ENCODE data around the gene OR10H3.
A peak's percentile ranks its signal among the peaks of the same experiment; 100 is the strongest.
"Not testable (repeated sequence)": the region's sequence is repeated elsewhere in the genome, so short reads cannot be mapped to it uniquely, and the experiment has no call there.

The OR10H3 gene

DNA sequence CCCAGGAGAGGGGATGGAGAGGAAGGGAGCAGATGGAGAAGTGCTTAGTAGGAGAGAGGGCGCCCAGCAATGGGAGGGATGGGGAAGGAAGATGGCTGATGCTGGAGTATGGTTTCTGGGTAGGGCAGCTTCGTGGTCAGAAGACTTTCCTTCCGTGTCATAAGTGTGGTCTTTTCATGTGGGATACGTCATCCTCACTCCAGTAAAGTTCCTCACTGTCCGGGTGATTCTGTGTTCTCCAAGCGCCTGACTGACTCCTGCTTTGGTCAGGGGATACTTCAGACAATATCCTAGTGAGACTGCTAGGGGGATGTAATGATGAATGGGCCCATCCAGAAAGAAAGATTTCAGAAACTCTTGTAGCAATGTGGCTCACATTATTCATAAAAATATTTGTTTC is 3.9 kb upstream of the OR10H3 start:
- no peaks in the 10 kb centered on the region for H3K36me3 ChIP-seq (ENCODE audit: control insufficient read depth, insufficient read depth, low read length)
- H3K27me3 ChIP-seq (ENCODE audit: control insufficient read depth, insufficient read depth, low read length): no peaks in the 10 kb centered on the region
- no peak overlapping the region for H3K9ac ChIP-seq (ENCODE audit: low read depth, low read length)
- no peak overlapping the region for H3K4me3 ChIP-seq (ENCODE audit: low read depth, low read length)
- no peaks in the 10 kb centered on the region for H3K9me3 ChIP-seq (ENCODE audit: control insufficient read depth, insufficient read depth, low read length)
- H3K4me1 ChIP-seq (ENCODE audit: control insufficient read depth, insufficient read depth, low read length): no peaks in the 10 kb centered on the region

DNA sequence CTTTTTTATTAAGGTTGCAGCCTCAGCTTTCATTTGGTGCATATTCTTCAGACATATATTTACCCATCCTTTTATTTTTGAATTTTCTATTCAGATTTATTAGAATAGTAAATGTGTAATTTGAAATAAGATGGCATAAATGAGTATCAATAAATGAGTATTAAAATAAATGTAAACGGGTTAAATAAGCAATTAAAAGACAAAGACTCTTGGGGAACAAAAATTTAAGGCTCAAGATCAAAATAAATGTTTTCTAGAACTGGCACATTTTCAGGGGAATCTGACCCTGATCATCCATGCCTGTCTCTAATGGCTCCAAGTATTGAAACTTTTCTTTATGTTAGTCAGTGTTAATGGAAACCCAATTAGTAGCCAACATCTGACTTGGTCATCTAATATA is 3.0 kb downstream of the OR10H3 start:
- H3K4me3 ChIP-seq (ENCODE audit: low read depth, low read length): no peak overlapping the region
- H3K36me3 ChIP-seq (ENCODE audit: control insufficient read depth, insufficient read depth, low read length): no peaks in the 10 kb centered on the region
- H3K9ac ChIP-seq (ENCODE audit: low read depth, low read length): no peak overlapping the region
- peaks cover 5% of the 10 kb centered on the region for H3K9me3 ChIP-seq (ENCODE audit: control insufficient read depth, insufficient read depth, low read length)
- H3K4me1 ChIP-seq (ENCODE audit: control insufficient read depth, insufficient read depth, low read length): no peaks in the 10 kb centered on the region
- H3K27me3 ChIP-seq (ENCODE audit: control insufficient read depth, insufficient read depth, low read length): no peaks in the 10 kb centered on the region

DNA sequence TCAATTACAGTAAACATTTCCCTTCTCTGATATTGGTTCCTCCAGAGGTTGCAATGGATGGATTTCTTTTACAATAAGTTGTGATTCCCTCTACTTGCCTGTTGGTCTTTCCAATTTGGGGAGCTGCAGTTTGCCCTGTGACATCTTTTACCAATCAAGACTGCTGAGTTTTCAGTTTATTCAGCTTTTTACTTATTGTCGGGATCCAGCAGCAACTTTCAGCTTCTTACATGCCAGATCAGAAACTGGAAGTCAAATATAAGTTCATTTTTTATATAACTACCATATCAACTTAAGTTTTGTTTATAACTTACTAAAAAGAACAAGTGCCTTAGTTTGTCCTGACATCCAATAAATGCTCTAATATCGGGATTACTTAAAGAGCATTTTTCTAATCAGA is 10.5 kb downstream of the OR10H3 start:
- H3K4me1 ChIP-seq (ENCODE audit: control insufficient read depth, insufficient read depth, low read length): no peaks in the 10 kb centered on the region
- H3K4me3 ChIP-seq (ENCODE audit: low read depth, low read length): no peak overlapping the region
- no peaks in the 10 kb centered on the region for H3K9me3 ChIP-seq (ENCODE audit: control insufficient read depth, insufficient read depth, low read length)
- H3K36me3 ChIP-seq (ENCODE audit: control insufficient read depth, insufficient read depth, low read length): no peaks in the 10 kb centered on the region
- peaks cover 13% of the 10 kb centered on the region for H3K27me3 ChIP-seq (ENCODE audit: control insufficient read depth, insufficient read depth, low read length)
- H3K9ac ChIP-seq (ENCODE audit: low read depth, low read length): no peak overlapping the region

DNA sequence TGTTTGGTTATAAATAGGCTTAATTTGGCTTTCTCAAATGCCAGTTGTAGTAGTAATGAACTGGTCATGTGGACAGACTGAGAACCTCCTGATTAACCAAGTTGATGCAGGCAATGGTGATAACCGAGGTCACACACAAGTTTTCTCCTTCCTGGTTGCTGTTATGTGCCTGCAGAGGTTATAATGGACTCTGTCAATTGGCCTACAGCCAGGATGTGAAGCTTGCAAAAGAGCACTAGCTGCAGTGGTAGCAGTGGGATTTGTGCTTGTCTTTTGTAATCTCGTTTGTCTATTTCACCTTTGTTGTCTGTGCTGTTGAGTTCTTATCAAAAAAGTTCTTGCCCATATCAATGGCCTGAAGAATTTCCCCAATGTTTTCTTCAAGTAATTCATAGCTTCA is 20.6 kb downstream of the OR10H3 start:
- no peaks in the 10 kb centered on the region for H3K9me3 ChIP-seq (ENCODE audit: control insufficient read depth, insufficient read depth, low read length)
- H3K4me1 ChIP-seq (ENCODE audit: control insufficient read depth, insufficient read depth, low read length): no peaks in the 10 kb centered on the region
- H3K27me3 ChIP-seq (ENCODE audit: control insufficient read depth, insufficient read depth, low read length): peaks cover 20% of the 10 kb centered on the region

DNA sequence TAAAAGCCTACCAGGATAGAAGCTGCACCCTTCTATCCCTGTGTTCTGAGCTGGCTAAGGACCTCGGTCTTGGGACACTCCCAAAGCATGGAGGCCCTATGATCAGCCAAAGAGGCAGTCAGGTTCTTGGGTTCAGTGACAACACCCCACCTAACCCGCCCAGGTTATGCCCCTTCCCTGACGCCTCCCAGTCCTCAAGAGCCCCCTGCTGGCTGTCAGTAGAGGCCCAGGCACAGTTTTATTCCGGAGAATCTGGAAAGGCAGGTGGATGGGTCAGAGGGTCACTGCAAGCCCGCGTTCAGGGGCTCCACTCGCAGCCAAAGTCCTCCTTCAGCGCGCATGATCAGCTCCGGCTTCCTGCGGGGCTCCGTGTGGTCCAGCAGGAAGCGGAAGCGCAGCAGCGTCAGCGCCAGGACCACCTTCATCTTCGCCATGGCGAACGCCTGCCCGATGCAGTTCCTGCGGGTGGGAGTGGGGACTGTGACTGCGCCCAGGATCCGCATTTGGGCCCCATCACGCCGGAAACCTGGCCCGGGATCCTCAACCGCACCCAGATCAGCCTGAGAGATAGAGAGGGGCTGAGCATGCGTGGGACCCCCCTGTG is 22.3 kb downstream of the OR10H3 start:
- Histone ChIP-seq H3K9me3 (ENCODE audit: control insufficient read depth, insufficient read depth, low read length) (no peaks in the 10 kb centered on the region), H3K27me3 (ENCODE audit: control insufficient read depth, insufficient read depth, low read length) (peaks cover 20% of the 10 kb centered on the region), H3K9ac (ENCODE audit: low read depth, low read length) (peak overlapping the region; percentile 37), H3K36me3 (ENCODE audit: control insufficient read depth, insufficient read depth, low read length) (no peaks in the 10 kb centered on the region), H3K4me3 (ENCODE audit: low read depth, low read length) (peak overlapping the region; percentile 45), H3K4me1 (ENCODE audit: control insufficient read depth, insufficient read depth, low read length) (no peaks in the 10 kb centered on the region)

More for the DNA sequence above, 20.6 kb downstream of the OR10H3 start:
- H3K9ac ChIP-seq (ENCODE audit: low read depth, low read length): no peak overlapping the region
- H3K36me3 ChIP-seq (ENCODE audit: control insufficient read depth, insufficient read depth, low read length): no peaks in the 10 kb centered on the region
- no peak overlapping the region for H3K4me3 ChIP-seq (ENCODE audit: low read depth, low read length)

DNA sequence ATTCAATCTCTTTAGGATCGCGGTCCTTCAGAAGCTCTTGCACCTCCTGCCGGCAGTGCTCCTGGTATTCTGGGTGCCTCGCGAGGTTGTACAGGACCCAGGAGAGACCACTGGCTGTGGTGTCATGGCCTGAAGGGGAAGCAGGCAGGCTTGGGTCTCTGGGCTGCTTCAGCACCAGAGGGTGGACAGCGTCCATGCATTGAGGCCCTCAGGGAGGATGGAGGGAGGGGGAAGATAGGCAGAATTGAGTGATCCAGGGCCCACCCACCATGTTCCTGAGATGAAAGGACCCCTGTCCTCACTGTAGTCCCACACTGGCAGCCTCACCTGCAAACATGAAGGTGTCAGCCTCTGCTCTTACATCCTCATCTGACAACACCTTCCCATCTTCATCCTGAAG is 31.8 kb downstream of the OR10H3 start:
- no peak overlapping the region for H3K9ac ChIP-seq (ENCODE audit: low read depth, low read length)
- no peaks in the 10 kb centered on the region for H3K9me3 ChIP-seq (ENCODE audit: control insufficient read depth, insufficient read depth, low read length)
- H3K36me3 ChIP-seq (ENCODE audit: control insufficient read depth, insufficient read depth, low read length): no peaks in the 10 kb centered on the region
- no peak overlapping the region for H3K4me3 ChIP-seq (ENCODE audit: low read depth, low read length)
- peaks cover 3% of the 10 kb centered on the region for H3K27me3 ChIP-seq (ENCODE audit: control insufficient read depth, insufficient read depth, low read length)
- H3K4me1 ChIP-seq (ENCODE audit: control insufficient read depth, insufficient read depth, low read length): no peaks in the 10 kb centered on the region

DNA sequence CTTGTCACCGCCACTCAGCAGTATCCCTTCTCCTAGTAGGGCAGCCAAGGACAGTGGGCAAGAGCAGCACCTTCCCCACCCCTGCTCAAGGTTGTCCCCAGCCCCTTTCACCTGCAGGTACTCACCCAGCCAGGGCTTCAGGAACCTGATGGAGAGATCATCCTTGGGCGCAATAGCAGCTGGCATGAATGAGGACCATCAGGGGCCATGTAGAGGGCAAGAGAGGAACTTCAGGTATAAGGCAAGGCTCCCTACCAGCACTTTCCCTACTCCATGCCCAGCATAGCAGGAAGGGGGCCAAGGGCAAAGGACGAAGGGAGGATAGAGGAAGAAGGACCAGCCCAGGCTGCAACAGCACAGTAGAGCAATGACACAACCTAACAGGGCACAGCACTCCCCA is 36.4 kb downstream of the OR10H3 start:
- H3K36me3 ChIP-seq (ENCODE audit: control insufficient read depth, insufficient read depth, low read length); H3K9me3 ChIP-seq (ENCODE audit: control insufficient read depth, insufficient read depth, low read length); H3K9ac ChIP-seq (ENCODE audit: low read depth, low read length); H3K4me1 ChIP-seq (ENCODE audit: control insufficient read depth, insufficient read depth, low read length); H3K27me3 ChIP-seq (ENCODE audit: control insufficient read depth, insufficient read depth, low read length); H3K4me3 ChIP-seq (ENCODE audit: low read depth, low read length): not testable (repeated sequence)

DNA sequence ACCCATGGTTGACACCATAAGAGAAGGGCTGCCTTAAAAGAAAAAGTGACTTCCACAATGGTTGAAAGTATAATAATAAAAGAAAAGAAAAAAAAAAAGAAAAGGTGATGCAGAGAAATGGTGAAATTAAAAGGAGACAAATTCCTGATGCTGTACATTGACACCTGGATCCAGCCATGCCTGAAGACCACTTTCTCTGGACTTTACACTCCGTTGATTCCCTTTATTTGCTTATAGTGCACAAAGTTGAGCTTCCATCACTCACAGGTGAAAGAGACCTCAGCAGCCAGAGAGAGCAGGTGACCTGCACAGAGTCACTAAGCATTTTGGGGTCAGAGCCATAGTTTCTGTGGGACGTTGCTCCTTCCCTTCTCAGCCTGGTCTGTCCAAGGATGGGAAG is 37.5 kb downstream of the OR10H3 start:
- H3K4me1 ChIP-seq (ENCODE audit: control insufficient read depth, insufficient read depth, low read length): no peaks in the 10 kb centered on the region
- no peak overlapping the region for H3K9ac ChIP-seq (ENCODE audit: low read depth, low read length)
- H3K4me3 ChIP-seq (ENCODE audit: low read depth, low read length): no peak overlapping the region
- peaks cover 3% of the 10 kb centered on the region for H3K27me3 ChIP-seq (ENCODE audit: control insufficient read depth, insufficient read depth, low read length)
- H3K9me3 ChIP-seq (ENCODE audit: control insufficient read depth, insufficient read depth, low read length): no peaks in the 10 kb centered on the region
- H3K36me3 ChIP-seq (ENCODE audit: control insufficient read depth, insufficient read depth, low read length): no peaks in the 10 kb centered on the region

DNA sequence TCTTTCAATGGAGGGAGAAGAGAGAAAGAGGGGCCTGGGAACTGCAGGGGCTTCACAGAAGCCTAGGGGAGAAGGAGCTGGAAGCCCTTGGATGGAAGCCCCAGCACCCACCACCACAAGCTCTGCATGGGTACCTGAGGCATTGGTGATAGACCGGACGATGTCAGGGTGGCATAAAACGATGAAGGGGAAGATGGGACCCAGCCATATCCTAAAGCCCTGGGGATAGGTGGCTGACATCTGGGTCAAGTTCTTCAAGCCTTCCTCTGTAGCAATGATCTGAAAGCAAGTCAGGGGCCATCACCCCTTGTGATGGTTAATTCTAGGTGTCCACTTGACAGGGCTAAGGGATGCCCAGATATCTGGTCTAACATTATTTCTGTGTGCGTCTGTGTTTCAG is 38.5 kb downstream of the OR10H3 start:
- Histone ChIP-seq H3K4me3 (ENCODE audit: low read depth, low read length) (no peak overlapping the region), H3K36me3 (ENCODE audit: control insufficient read depth, insufficient read depth, low read length) (no peaks in the 10 kb centered on the region), H3K27me3 (ENCODE audit: control insufficient read depth, insufficient read depth, low read length) (peaks cover 3% of the 10 kb centered on the region), H3K4me1 (ENCODE audit: control insufficient read depth, insufficient read depth, low read length) (no peaks in the 10 kb centered on the region), H3K9ac (ENCODE audit: low read depth, low read length) (no peak overlapping the region), H3K9me3 (ENCODE audit: control insufficient read depth, insufficient read depth, low read length) (no peaks in the 10 kb centered on the region)

DNA sequence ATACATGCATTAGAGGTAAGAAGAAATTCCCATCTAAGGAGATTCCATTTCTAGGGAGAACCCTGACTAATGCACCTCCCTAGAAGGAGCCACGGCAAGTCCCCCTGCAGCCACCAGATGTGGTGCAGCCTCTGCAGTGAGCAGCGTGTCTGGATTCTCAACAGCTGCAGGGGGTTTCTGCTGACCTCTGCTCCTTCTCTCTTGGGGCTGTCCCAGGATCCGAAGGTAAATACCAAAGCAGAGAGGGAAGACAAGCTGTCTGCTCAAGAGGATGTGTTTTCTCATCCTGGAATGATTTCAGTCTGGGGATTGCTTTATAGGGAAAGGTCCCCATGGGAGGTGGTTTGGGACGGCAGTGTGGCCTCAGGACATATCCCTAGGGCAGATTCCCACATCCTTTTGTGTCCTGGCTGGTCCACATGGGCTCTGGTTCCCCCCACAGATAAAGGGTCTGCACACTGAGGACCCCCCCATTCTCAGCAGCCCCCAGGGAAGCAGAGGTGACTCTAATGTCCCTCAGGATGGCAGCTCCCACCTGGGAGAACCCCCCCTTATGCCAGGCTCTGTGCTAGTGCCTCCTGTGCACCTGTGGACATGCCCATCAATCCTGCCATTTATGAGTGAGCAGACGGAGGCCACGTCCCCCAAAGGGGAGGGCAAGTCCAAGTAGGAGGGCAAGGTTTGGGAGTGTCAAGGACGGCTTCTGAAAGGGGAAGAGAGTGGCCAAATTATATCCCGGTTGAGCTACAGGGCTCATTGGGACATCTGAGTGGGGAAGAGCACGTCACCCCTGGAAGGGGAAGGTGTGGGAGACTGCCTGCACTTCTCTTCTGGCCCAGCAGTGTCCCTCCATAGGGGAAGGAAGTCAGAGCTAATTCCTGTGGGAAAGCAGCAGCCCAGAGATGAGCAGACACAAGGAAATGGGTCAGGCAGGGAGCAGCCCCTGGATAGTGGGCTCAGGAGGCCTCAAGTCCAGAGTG is 39.5 kb downstream of the OR10H3 start:
- Histone ChIP-seq H3K9ac (ENCODE audit: low read depth, low read length) (no peak overlapping the region), H3K4me3 (ENCODE audit: low read depth, low read length) (no peak overlapping the region), H3K27me3 (ENCODE audit: control insufficient read depth, insufficient read depth, low read length) (peaks cover 3% of the 10 kb centered on the region), H3K36me3 (ENCODE audit: control insufficient read depth, insufficient read depth, low read length) (no peaks in the 10 kb centered on the region), H3K9me3 (ENCODE audit: control insufficient read depth, insufficient read depth, low read length) (no peaks in the 10 kb centered on the region), H3K4me1 (ENCODE audit: control insufficient read depth, insufficient read depth, low read length) (no peaks in the 10 kb centered on the region)

DNA sequence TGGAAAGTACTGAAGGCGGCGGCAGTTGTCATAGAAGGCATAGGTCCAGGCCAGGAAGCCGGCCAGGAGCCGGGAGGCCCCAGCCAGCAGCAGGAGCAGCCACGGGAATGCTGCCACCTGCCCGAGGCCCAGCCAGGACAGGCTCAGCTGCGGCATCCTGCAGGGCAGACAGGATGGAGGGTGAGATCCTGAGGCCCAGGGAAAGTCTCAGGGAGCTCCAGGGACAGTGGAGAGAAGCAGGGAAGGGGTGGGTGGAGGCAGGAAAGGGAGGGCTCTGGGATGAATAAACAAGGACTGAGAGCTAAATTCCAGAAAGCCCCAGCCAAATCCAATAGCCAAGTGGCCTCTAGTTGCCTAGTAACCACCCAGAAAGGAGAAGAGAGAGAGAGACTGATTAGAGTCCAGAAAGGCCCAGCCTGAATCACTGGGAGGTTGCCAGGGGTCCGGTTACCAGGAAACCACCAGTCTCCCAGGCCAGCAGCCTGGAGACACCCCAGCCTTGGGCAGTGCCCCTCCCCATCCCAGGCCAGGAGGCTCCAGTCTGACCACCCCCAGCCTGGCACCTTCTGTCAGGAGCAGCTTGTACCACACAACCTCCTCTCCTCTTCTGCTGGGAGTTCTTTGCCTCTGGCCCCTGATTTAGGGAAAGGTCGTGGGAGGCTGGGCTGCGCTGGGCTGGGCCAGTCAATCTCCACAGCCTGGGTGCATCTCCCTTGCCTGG is 42.1 kb downstream of the OR10H3 start:
- Histone ChIP-seq H3K4me1 (ENCODE audit: control insufficient read depth, insufficient read depth, low read length) (no peaks in the 10 kb centered on the region), H3K9ac (ENCODE audit: low read depth, low read length) (no peak overlapping the region), H3K9me3 (ENCODE audit: control insufficient read depth, insufficient read depth, low read length) (no peaks in the 10 kb centered on the region), H3K27me3 (ENCODE audit: control insufficient read depth, insufficient read depth, low read length) (no peaks in the 10 kb centered on the region), H3K36me3 (ENCODE audit: control insufficient read depth, insufficient read depth, low read length) (no peaks in the 10 kb centered on the region), H3K4me3 (ENCODE audit: low read depth, low read length) (no peak overlapping the region)
